Fibroblast of lung (primary cell): Measurements from ENCODE around the gene RUNX1. TPM values are rescaled to one million over a fixed set of nuclear protein-coding genes. Genes with fewer than 3 reads are reported as not detected.

ENCODE experiments used
- DNase-seq, 2 donors: peaks; one replicate each; pipeline versions ENCODE4 v3.0.0 to v3.0.0-alpha.2; 2010; ENCODE audit warnings: low read depth in 2 of 2
- H2AFZ ChIP-seq: 2 replicates; pipeline ENCODE4 v1.5.1; 2012; ENCODE audit warnings: low read length, control low read depth, inconsistent platforms
- H3K27ac ChIP-seq: 2 replicates; pipeline ENCODE4 v1.5.1; 2011; ENCODE audit warnings: low read length, control low read depth; ENCODE audit not compliant: insufficient read depth
- H3K27me3 ChIP-seq: 2 replicates; pipeline ENCODE4 v1.5.1; 2011; ENCODE audit warnings: mild to moderate bottlenecking, low read length; ENCODE audit not compliant: control insufficient read depth, insufficient read depth
- H3K36me3 ChIP-seq: 2 replicates; pipeline ENCODE4 v1.5.1; 2011; ENCODE audit warnings: low read length; ENCODE audit not compliant: control insufficient read depth, insufficient read depth
- H3K4me1 ChIP-seq: 2 replicates; pipeline ENCODE4 v1.5.1; 2011; ENCODE audit warnings: low read length; ENCODE audit not compliant: control insufficient read depth, insufficient read depth; ENCODE audit errors: extremely low read depth
- H3K4me2 ChIP-seq: 2 replicates; pipeline ENCODE4 v1.5.1; 2011; ENCODE audit warnings: low read length, control low read depth; ENCODE audit not compliant: insufficient read depth; ENCODE audit errors: extremely low read depth
- H3K4me3 ChIP-seq, 4 experiments: fragments of 200-600 bp in 1 of 4; sonication (generic) in 1 of 4; replicated peaks in 1 of 4; 2 replicates each; pipeline ENCODE4 v1.5.1; 2011 to 2016; ENCODE audit warnings: low read length in 4 of 4, low read depth in 3 of 4, mild to moderate bottlenecking in 3 of 4, control low read depth in 2 of 4, inconsistent platforms in 1 of 4, mixed read lengths in 1 of 4; ENCODE audit not compliant: insufficient read depth in 1 of 4; ENCODE audit errors: control extremely low read depth in 1 of 4
- H3K79me2 ChIP-seq: 2 replicates; pipeline ENCODE4 v1.5.1; 2012; ENCODE audit warnings: mild to moderate bottlenecking, low read length, inconsistent platforms; ENCODE audit not compliant: control insufficient read depth, insufficient read depth
- H3K9ac ChIP-seq: 2 replicates; pipeline ENCODE4 v1.5.1; 2011; ENCODE audit warnings: mild to moderate bottlenecking, low read length, control low read depth; ENCODE audit not compliant: insufficient read depth
- H3K9me3 ChIP-seq: 2 replicates; pipeline ENCODE4 v1.5.1; 2012; ENCODE audit warnings: low read depth, low read length; ENCODE audit not compliant: control insufficient read depth, insufficient read depth
- H4K20me1 ChIP-seq: 2 replicates; pipeline ENCODE4 v1.5.1; 2011; ENCODE audit warnings: low read length; ENCODE audit not compliant: control insufficient read depth, insufficient read depth; ENCODE audit errors: extremely low read depth
- CTCF ChIP-seq, 2 donors: IDR thresholded peaks in 1 of 2; conservative IDR thresholded peaks in 1 of 2; 1 replicate in 1 of 2; 2 replicates in 1 of 2; pipeline ENCODE4 v1.5.1; 2011 to 2012; ENCODE audit warnings: low read length in 2 of 2, control low read depth in 1 of 2, inconsistent platforms in 1 of 2, low read depth in 1 of 2, mild to moderate bottlenecking in 1 of 2
- EZH2 ChIP-seq: IDR thresholded peaks from 2 replicates; pipeline ENCODE4 v1.5.1; 2012; ENCODE audit warnings: low read length, control low read depth, mild to moderate bottlenecking; ENCODE audit errors: missing control alignments
- polyA plus RNA-seq, 2 donors: library from polyadenylated mRNA; depleted of rRNA in 1 of 2; stranded (reverse) in 1 of 2; unstranded in 1 of 2; fragments of >200 nt; gene quantifications; 2 replicates each; pipeline ENCODE4 v1.2.1, GENCODE V29; 2011 to 2012; ENCODE audit warnings: missing spikeins in 1 of 2
- total RNA-seq: library from RNA; depleted of rRNA; stranded (reverse); fragments of >200 nt; gene quantifications from 2 replicates; pipeline ENCODE4 v1.2.1, GENCODE V29; 2014

RUNX1 gene
- total and polyA plus RNA-seq, 2 donors (not counting 1 experiment from before 2014, with no cell fraction given): 23.1 to 41.6 TPM

GRCh38 chr21:35005077-35005476 lies 44.0 kb downstream of the RUNX1 start:
- Histone ChIP-seq H3K4me2 (no peak overlapping the region), H3K36me3 (no peaks in the 10 kb centered on the region), H3K9ac (no peak overlapping the region), H3K27ac (no peak overlapping the region), H4K20me1 (no peaks in the 10 kb centered on the region), H2AFZ (no peak overlapping the region), H3K27me3 (no peaks in the 10 kb centered on the region), H3K79me2 (no peaks in the 10 kb centered on the region), H3K9me3 (no peaks in the 10 kb centered on the region), H3K4me3 (no peak overlapping the region), H3K4me1 (peaks cover 4% of the 10 kb centered on the region)
- no peak for TF ChIP-seq CTCF (conservative IDR thresholded peaks at IDR 0.05 in 1 of 2, IDR thresholded peaks at IDR 0.05 in 1 of 2; ENCODE audit: low read depth in 1 of 2, low read length in 2 of 2)
- no peak for TF ChIP-seq EZH2
- DNase-seq: peak; percentile 49 to 55

GRCh38 chr21:35004314-35004713 lies 44.8 kb downstream of the RUNX1 start:
- peaks cover 7% of the 10 kb centered on the region for H3K4me1 ChIP-seq
- no peaks in the 10 kb centered on the region for H3K27me3 ChIP-seq
- H3K4me3 ChIP-seq: no peak overlapping the region
- no peaks in the 10 kb centered on the region for H3K79me2 ChIP-seq
- H3K27ac ChIP-seq: no peak overlapping the region
- no peaks in the 10 kb centered on the region for H3K36me3 ChIP-seq
- no peak overlapping the region for H3K9ac ChIP-seq
- no peak overlapping the region for H2AFZ ChIP-seq
- no peak overlapping the region for H3K4me2 ChIP-seq
- H3K9me3 ChIP-seq: no peaks in the 10 kb centered on the region
- no peak for DNase-seq
- TF ChIP-seq EZH2 (no peak), CTCF (conservative IDR thresholded peaks at IDR 0.05 in 1 of 2, IDR thresholded peaks at IDR 0.05 in 1 of 2; ENCODE audit: low read depth in 1 of 2, low read length in 2 of 2) (no peak)
- no peaks in the 10 kb centered on the region for H4K20me1 ChIP-seq

GRCh38 chr21:35002879-35003722 lies 46.0 kb downstream of the RUNX1 start:
- H2AFZ ChIP-seq: no peak overlapping the region
- peaks cover 9% of the 10 kb centered on the region for H3K4me1 ChIP-seq
- H3K27ac ChIP-seq: no peak overlapping the region
- no peak overlapping the region for H3K4me3 ChIP-seq
- no peaks in the 10 kb centered on the region for H3K79me2 ChIP-seq
- H3K9me3 ChIP-seq: no peaks in the 10 kb centered on the region
- no peaks in the 10 kb centered on the region for H4K20me1 ChIP-seq
- DNase-seq: peak; percentile 93 to 94
- TF ChIP-seq CTCF (conservative IDR thresholded peaks at IDR 0.05 in 1 of 2, IDR thresholded peaks at IDR 0.05 in 1 of 2; ENCODE audit: low read depth in 1 of 2, low read length in 2 of 2) (no peak), EZH2 (no peak)
- no peak overlapping the region for H3K9ac ChIP-seq
- H3K4me2 ChIP-seq: no peak overlapping the region
- H3K36me3 ChIP-seq: no peaks in the 10 kb centered on the region
- H3K27me3 ChIP-seq: no peaks in the 10 kb centered on the region
